ENCODE data around the gene TEPSIN.
"Not testable (repeated sequence)": the region's sequence is repeated elsewhere in the genome, so short reads cannot be mapped to it uniquely, and the experiment has no call there.

Gene TEPSIN

GRCh38 chr17:81228834-81229665 is 9.8 kb downstream of the TEPSIN start:
- no peak for DNase-seq (ENCODE audit: low read depth)
- H3K4me3 ChIP-seq (ENCODE audit: low read depth, low read length), result no peak overlapping the region

- DNase-seq (ENCODE audit: low read depth), result no peak
- no peak overlapping the region for H3K4me3 ChIP-seq (ENCODE audit: low read depth, low read length)
Measured at GRCh38 chr17:81228420-81228819, 10.4 kb downstream of the TEPSIN start.

- not testable (repeated sequence) for DNase-seq (ENCODE audit: low read depth); H3K4me3 ChIP-seq (ENCODE audit: low read depth, low read length)
Measured at GRCh38 chr17:81227630-81228029, 11.2 kb downstream of the TEPSIN start.

GRCh38 chr17:81223762-81224130 is 15.1 kb downstream of the TEPSIN start:
- no peak for DNase-seq (ENCODE audit: low read depth)
- H3K4me3 ChIP-seq (ENCODE audit: low read depth, low read length), result peak overlapping the region; percentile 55

GRCh38 chr17:81222906-81223761 is 15.7 kb downstream of the TEPSIN start, which contains the start of gene CEP131:
Gene CEP131 (minus strand): TSS chr17:81222965. CDS start chr17:81220056, 2,909 bp downstream.
- peak; percentile 92 for DNase-seq (ENCODE audit: low read depth)

GRCh38 chr17:81222620-81222905 is 16.3 kb downstream of the TEPSIN start:
- H3K4me3 ChIP-seq (ENCODE audit: low read depth, low read length), result peak overlapping the region; percentile 83
- DNase-seq (ENCODE audit: low read depth), result no peak

More at GRCh38 chr17:81222906-81223761, 15.7 kb downstream of the TEPSIN start, which contains the start of gene CEP131:
- H3K4me3 ChIP-seq (ENCODE audit: low read depth, low read length), result peak within 1 kb of the TSS; percentile 83

GRCh38 chr17:81221842-81222619 is 16.8 kb downstream of the TEPSIN start:
- DNase-seq (ENCODE audit: low read depth), result no peak
- H3K4me3 ChIP-seq (ENCODE audit: low read depth, low read length), result peak overlapping the region; percentile 83

- H3K4me3 ChIP-seq (ENCODE audit: low read depth, low read length), result peak overlapping the region; percentile 83
- DNase-seq (ENCODE audit: low read depth), result no peak
Measured at GRCh38 chr17:81221371-81221841, 17.4 kb downstream of the TEPSIN start.

- no peak overlapping the region for H3K4me3 ChIP-seq (ENCODE audit: low read depth, low read length)
- no peak for DNase-seq (ENCODE audit: low read depth)
Measured at GRCh38 chr17:81219476-81220180, 19.2 kb downstream of the TEPSIN start.

- H3K4me3 ChIP-seq (ENCODE audit: low read depth, low read length), result no peak overlapping the region
- DNase-seq (ENCODE audit: low read depth), result no peak
Measured at GRCh38 chr17:81218991-81219390, 19.9 kb downstream of the TEPSIN start.

GRCh38 chr17:81218459-81218858 is 20.4 kb downstream of the TEPSIN start:
- DNase-seq (ENCODE audit: low read depth), result no peak
- no peak overlapping the region for H3K4me3 ChIP-seq (ENCODE audit: low read depth, low read length)

- no peak for DNase-seq (ENCODE audit: low read depth)
- H3K4me3 ChIP-seq (ENCODE audit: low read depth, low read length), result no peak overlapping the region
Measured at GRCh38 chr17:81217491-81217890, 21.4 kb downstream of the TEPSIN start.

- no peak overlapping the region for H3K4me3 ChIP-seq (ENCODE audit: low read depth, low read length)
- DNase-seq (ENCODE audit: low read depth), result no peak
Measured at GRCh38 chr17:81213978-81214377, 24.9 kb downstream of the TEPSIN start.

- H3K4me3 ChIP-seq (ENCODE audit: low read depth, low read length), result no peak overlapping the region
- no peak for DNase-seq (ENCODE audit: low read depth)
Measured at GRCh38 chr17:81212365-81212764, 26.5 kb downstream of the TEPSIN start.

GRCh38 chr17:81210868-81211267 is 28.0 kb downstream of the TEPSIN start:
- H3K4me3 ChIP-seq (ENCODE audit: low read depth, low read length), result no peak overlapping the region
- no peak for DNase-seq (ENCODE audit: low read depth)

- no peak overlapping the region for H3K4me3 ChIP-seq (ENCODE audit: low read depth, low read length)
- no peak for DNase-seq (ENCODE audit: low read depth)
Measured at GRCh38 chr17:81210466-81210865, 28.4 kb downstream of the TEPSIN start.

- H3K4me3 ChIP-seq (ENCODE audit: low read depth, low read length), result no peak overlapping the region
- no peak for DNase-seq (ENCODE audit: low read depth)
Measured at GRCh38 chr17:81209141-81209540, 29.7 kb downstream of the TEPSIN start.

- no peak for DNase-seq (ENCODE audit: low read depth)
- no peak overlapping the region for H3K4me3 ChIP-seq (ENCODE audit: low read depth, low read length)
Measured at GRCh38 chr17:81208651-81209050, 30.2 kb downstream of the TEPSIN start.

Measured in skeletal muscle cell (primary cell).